HEK293 (cell line): ENCODE measurements around the gene ISM2.

Source experiments
- CTCF ChIP-seq: fragments of 450-650 bp; formaldehyde crosslinking; IDR thresholded peaks from 2 replicates; pipeline ENCODE4 v1.5.1; 2016; ENCODE audit warnings: missing biosample characterization, missing genetic modification characterization
- KLF9 ChIP-seq: fragments of 450-650 bp; formaldehyde crosslinking; IDR thresholded peaks from 2 replicates; pipeline ENCODE4 v1.5.1; 2016; ENCODE audit warnings: missing biosample characterization, missing genetic modification characterization, low read depth

DNA sequence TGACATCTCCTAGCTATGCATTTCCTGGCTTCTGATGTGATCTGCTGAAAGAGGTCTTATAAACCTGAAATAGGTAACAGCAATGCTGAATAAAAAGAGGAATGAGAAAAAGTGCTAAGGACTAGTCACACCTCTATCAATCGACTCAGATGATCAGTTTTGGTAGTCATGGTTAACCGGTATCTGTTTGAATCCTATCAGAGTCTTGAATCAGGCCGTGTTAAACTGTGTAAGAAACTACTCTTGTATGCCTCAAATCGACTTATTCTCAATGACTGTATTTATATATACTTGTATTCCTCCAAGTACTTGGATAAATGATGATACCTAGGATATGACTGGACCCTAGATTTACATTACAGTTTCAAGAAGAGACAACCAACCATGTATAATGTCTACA lies 10.8 kb upstream of the ISM2 start:
- no peak for TF ChIP-seq CTCF (tag by site-specific recombination)
- no peak for TF ChIP-seq KLF9 (tag by site-specific recombination)
